CD4-positive, alpha-beta T cell (primary cell): ENCODE results near the gene FAM53A. TPM values are rescaled to one million over a fixed set of nuclear protein-coding genes. Genes with fewer than 3 reads are reported as not detected.

Experiments used
- ATAC-seq: fragments of 200-7000 bp; cut with Tn5 transposase; one replicate; pipeline ENCODE4 v1.10.0; 2022; ENCODE audit warnings: mild to moderate bottlenecking; ENCODE audit not compliant: poor library complexity
- CTCF ChIA-PET: fragments of 350-600 bp; sonication (Branson Sonifier 250); formaldehyde crosslinking; loops from one replicate; lab custom pipeline; 2021; ENCODE audit warnings: antibody characterized with exemption, inconsistent platforms; lab: Charles Lee
- POLR2A ChIA-PET: fragments of 350-600 bp; sonication (Branson Sonifier 250); formaldehyde crosslinking; loops from one replicate; lab custom pipeline; 2021; ENCODE audit warnings: antibody characterized with exemption, inconsistent platforms; lab: Charles Lee
- DNase-seq, 14 experiments: peaks; one replicate each; pipeline ENCODE4 v3.0.0-alpha.2; 2013 to 2020; ENCODE audit warnings: mixed read lengths in 2 of 14
- H3K27ac ChIP-seq, 2 donors: one replicate each; pipeline versions ENCODE4 v1.5.1 to v1.7.0; 2013; ENCODE audit warnings: low read length in 2 of 2, low read depth in 1 of 2, mild to moderate bottlenecking in 1 of 2
- H3K27me3 ChIP-seq, 2 experiments: 1 replicate in 1 of 2; 2 replicates in 1 of 2; pipeline versions ENCODE4 v1.6.1 to v1.7.0; 2013; ENCODE audit warnings: low read length in 2 of 2, control low read depth in 1 of 2, mild to moderate bottlenecking in 1 of 2, moderate library complexity in 1 of 2; ENCODE audit not compliant: insufficient read depth in 2 of 2, control insufficient read depth in 1 of 2
- H3K36me3 ChIP-seq: one replicate; pipeline ENCODE4 v1.6.1; 2013; ENCODE audit warnings: low read length, control low read depth; ENCODE audit not compliant: insufficient read depth
- H3K4me1 ChIP-seq: one replicate; pipeline ENCODE4 v1.6.1; 2013; ENCODE audit warnings: low read length, control low read depth; ENCODE audit not compliant: insufficient read depth
- H3K4me3 ChIP-seq: one replicate; pipeline ENCODE4 v1.5.1; 2013; ENCODE audit warnings: mild to moderate bottlenecking, low read length, moderate library complexity
- H3K9me3 ChIP-seq, 2 experiments: 1 replicate in 1 of 2; 2 replicates in 1 of 2; pipeline versions ENCODE4 v1.6.1 to v1.7.0; 2013; ENCODE audit warnings: low read length in 2 of 2, mild to moderate bottlenecking in 2 of 2, control low read depth in 1 of 2, moderate library complexity in 1 of 2; ENCODE audit not compliant: control insufficient read depth in 1 of 2, insufficient read depth in 1 of 2
- H3K27ac Mint-ChIP-seq: one replicate; pipeline ENCODE4 v1.8.0; 2020; ENCODE audit warnings: mixed read lengths
- H3K27me3 Mint-ChIP-seq: one replicate; pipeline ENCODE4 v1.8.0; 2021; ENCODE audit warnings: mixed read lengths
- H3K36me3 Mint-ChIP-seq: one replicate; pipeline ENCODE4 v1.8.0; 2021; ENCODE audit warnings: low read depth, mixed read lengths
- H3K4me1 Mint-ChIP-seq: one replicate; pipeline ENCODE4 v1.8.0; 2021; ENCODE audit warnings: low read depth, mixed read lengths
- H3K4me3 Mint-ChIP-seq: one replicate; pipeline ENCODE4 v1.8.0; 2020; ENCODE audit warnings: mild to moderate bottlenecking, mixed read lengths
- H3K9me3 Mint-ChIP-seq: one replicate; pipeline ENCODE4 v1.8.0; 2020; ENCODE audit warnings: mixed read lengths
- CTCF ChIP-seq: fragments of 200-600 bp; IDR thresholded peaks from one replicate; pipeline ENCODE4 v1.8.0; 2022; ENCODE audit warnings: antibody characterized with exemption, mild to moderate bottlenecking
- intact Hi-C, 2 experiments: fragments of 100-400 bp; cut with DNase I in 1 of 2; cut with micrococcal nuclease in 1 of 2; formaldehyde crosslinking; loops; one replicate each; pipeline versions ENCODE4 v1.15.1 to v1.9.0; 2023 to 2025; cut with DNase I, micrococcal nuclease
- total RNA-seq, 174 experiments: library from RNA in 2 of 174; stranded (reverse) in 2 of 174; gene quantifications; one replicate each; pipeline ENCODE4 v1.2.3 and lab custom pipeline; 2021 to 2026

FAM53A gene
- total RNA-seq, 2 experiments from 2014 or later, result 0.93 to 2.4 TPM

- POLR2A ChIA-PET, result no interaction called here
- ATAC-seq, result no peak
- H3K27ac Mint-ChIP-seq, result no peak overlapping the region
These were observed 56.4 kb downstream of the FAM53A start for GRCh38 chr4:1627417-1628313.

DNA sequence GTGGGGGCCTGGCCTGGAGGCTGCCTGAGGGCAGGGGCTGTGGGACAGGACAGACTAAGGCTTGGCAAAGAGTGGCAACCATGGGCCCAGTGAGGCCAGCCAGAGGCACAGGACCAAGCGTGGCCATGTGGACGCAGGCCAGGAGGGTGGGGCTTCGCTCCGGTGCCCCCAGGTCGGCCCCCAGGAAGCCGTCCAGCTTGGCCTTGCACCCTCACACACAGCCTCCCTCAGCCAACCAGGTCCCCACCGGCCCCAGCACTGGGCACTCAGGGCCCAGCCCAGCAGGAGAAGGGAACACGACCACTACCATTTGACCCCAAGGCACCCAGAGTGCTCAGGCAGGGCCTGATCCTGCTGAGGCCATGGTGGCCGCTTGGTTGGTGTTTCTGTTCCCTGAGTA, 57.2 kb downstream of the FAM53A start:
- H3K4me3 ChIP-seq, result no peak overlapping the region
- Mint-ChIP-seq H3K9me3 (no peaks in the 10 kb centered on the region), H3K36me3 (no peaks in the 10 kb centered on the region), H3K27me3 (no peaks in the 10 kb centered on the region), H3K4me1 (no peaks in the 10 kb centered on the region), H3K4me3 (no peak overlapping the region), H3K27ac (no peak overlapping the region)
- ChIA-PET POLR2A (no interaction called here), CTCF (no interaction called here)
- H3K4me1 ChIP-seq, result peaks cover 24% of the 10 kb centered on the region
- ATAC-seq (no peak), DNase-seq (no peak)
- H3K27ac ChIP-seq, result no peak overlapping the region
- H3K36me3 ChIP-seq, result no peaks in the 10 kb centered on the region
- H3K9me3 ChIP-seq, result peaks cover 0 to 4% of the 10 kb centered on the region in 2 experiments
- no peak for TF ChIP-seq CTCF
- intact Hi-C loops, result no loop called here
- H3K27me3 ChIP-seq, result no peaks in the 10 kb centered on the region

More at GRCh38 chr4:1627417-1628313, 56.4 kb downstream of the FAM53A start:
- no peak overlapping the region for H3K4me3 Mint-ChIP-seq
- peaks cover 0 to 4% of the 10 kb centered on the region in 2 experiments for H3K9me3 ChIP-seq
- no peak overlapping the region for H3K4me3 ChIP-seq
- no peak for TF ChIP-seq CTCF
- DNase-seq, result no peak
- CTCF ChIA-PET, result no interaction called here
- no peaks in the 10 kb centered on the region for H3K4me1 Mint-ChIP-seq
- no peaks in the 10 kb centered on the region for H3K9me3 Mint-ChIP-seq
- no peak overlapping the region for H3K27ac ChIP-seq
- no peaks in the 10 kb centered on the region for H3K27me3 ChIP-seq
- H3K36me3 ChIP-seq, result no peaks in the 10 kb centered on the region
- peaks cover 24% of the 10 kb centered on the region for H3K4me1 ChIP-seq
- H3K36me3 Mint-ChIP-seq, result no peaks in the 10 kb centered on the region
- intact Hi-C loops, result loop anchor here in 1 of 2 experiments (2.0 kb wide), 1 partner anchor 497 kb away; no protein-coding TSS in a partner anchor
- H3K27me3 Mint-ChIP-seq, result no peaks in the 10 kb centered on the region

GRCh38 chr4:1626151-1626550, 58.0 kb downstream of the FAM53A start:
- Histone ChIP-seq H3K4me3 (no peak overlapping the region), H3K27ac (no peak overlapping the region), H3K4me1 (peaks cover 24% of the 10 kb centered on the region), H3K9me3 (peaks cover 0 to 4% of the 10 kb centered on the region in 2 experiments), H3K36me3 (no peaks in the 10 kb centered on the region), H3K27me3 (no peaks in the 10 kb centered on the region)
- Mint-ChIP-seq H3K4me1 (no peaks in the 10 kb centered on the region), H3K36me3 (no peaks in the 10 kb centered on the region), H3K27ac (no peak overlapping the region), H3K27me3 (no peaks in the 10 kb centered on the region), H3K4me3 (no peak overlapping the region), H3K9me3 (no peaks in the 10 kb centered on the region)
- ChIA-PET CTCF (no interaction called here), POLR2A (no interaction called here)
- ATAC-seq (no peak), DNase-seq (no peak)
- no peak for TF ChIP-seq CTCF
- intact Hi-C loops, result no loop called here
